Esophagus (tissue), 2 donors: Measurements from ENCODE around the gene DZANK1. TPM values are rescaled to one million over a fixed set of nuclear protein-coding genes. Genes with fewer than 3 reads are reported as not detected.

Experiments used
- H3K27ac ChIP-seq, 2 donors: one replicate each; pipeline ENCODE4 v1.5.1; 2013; ENCODE audit warnings: low read depth in 2 of 2, mild to moderate bottlenecking in 2 of 2, inconsistent platforms in 1 of 2, low read length in 1 of 2, moderate library complexity in 1 of 2
- H3K27me3 ChIP-seq, 2 donors: one replicate each; pipeline ENCODE4 v1.6.1; 2013; ENCODE audit warnings: low read length in 2 of 2, control low read depth in 1 of 2, mild to moderate bottlenecking in 1 of 2; ENCODE audit not compliant: insufficient read depth in 2 of 2, control insufficient read depth in 1 of 2
- H3K36me3 ChIP-seq, 2 donors: one replicate each; pipeline ENCODE4 v1.6.1; 2013; ENCODE audit warnings: low read length in 1 of 2; ENCODE audit not compliant: control insufficient read depth in 2 of 2, insufficient read depth in 2 of 2
- H3K4me1 ChIP-seq, 2 donors: one replicate each; pipeline ENCODE4 v1.6.1; 2013; ENCODE audit warnings: low read length in 1 of 2; ENCODE audit not compliant: control insufficient read depth in 2 of 2, insufficient read depth in 2 of 2
- H3K4me3 ChIP-seq, 2 donors: one replicate each; pipeline ENCODE4 v1.5.1; 2013; ENCODE audit warnings: low read length in 2 of 2, mild to moderate bottlenecking in 2 of 2, low read depth in 1 of 2, moderate library complexity in 1 of 2
- H3K9me3 ChIP-seq, 2 donors: one replicate each; pipeline ENCODE4 v1.6.1; 2013; ENCODE audit warnings: mild to moderate bottlenecking in 2 of 2, low read depth in 1 of 2, low read length in 1 of 2, moderate library complexity in 1 of 2; ENCODE audit not compliant: control insufficient read depth in 2 of 2, insufficient read depth in 1 of 2
- WGBS, 2 donors: extraction: QIAGEN DNeasy Blood & Tissue Kit; methylation state at CpG; one replicate each; pipeline ENCODE4 v1.1.7; 2013; 5-methylcytosine and 5-hydroxymethylcytosine counted together
- polyA plus RNA-seq, 2 donors: library from polyadenylated mRNA; stranded (reverse); fragments of 200-250 nt; gene quantifications; one replicate each; pipeline ENCODE4 v1.2.3, GENCODE V29; 2013
- donor health status: healthy with polysubstance abuse.
- donor health status: Bipolar disorder and iron deficiency.

DZANK1 gene
- polyA plus RNA-seq, 2 donors = 0.69 to 1.7 TPM

- Histone ChIP-seq H3K9me3 (no peaks in the 10 kb centered on the region), H3K4me3 (no peak overlapping the region), H3K27ac (no peak overlapping the region), H3K4me1 (no peaks in the 10 kb centered on the region), H3K27me3 (no peaks in the 10 kb centered on the region), H3K36me3 (no peaks in the 10 kb centered on the region)
- WGBS, 2 donors = 86% methylated on average over 3 of the region's 3 CpGs
Observed at GRCh38 chr20:18456600-18456999, 10.2 kb downstream of the DZANK1 start.

DNA sequence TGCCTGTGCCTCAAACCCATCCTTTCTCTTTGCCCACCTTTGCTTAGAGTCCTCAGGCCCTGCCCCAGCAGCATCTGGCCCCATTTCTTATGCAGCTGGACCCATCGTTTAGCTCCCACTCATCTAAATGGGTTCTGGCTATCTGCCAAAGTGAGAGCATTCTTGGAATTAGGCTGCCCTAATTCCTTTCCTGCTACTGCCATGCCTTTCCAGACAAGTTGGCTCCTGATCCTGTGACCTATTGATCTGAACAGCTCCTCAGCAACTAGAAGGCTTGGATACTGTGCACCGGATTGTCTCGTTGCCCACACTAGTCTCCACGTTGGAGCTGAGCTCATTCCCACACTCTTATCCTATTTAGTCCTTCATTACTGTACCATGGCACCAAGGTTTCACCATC is 22.9 kb downstream of the DZANK1 start:
- no peak overlapping the region for H3K4me3 ChIP-seq
- WGBS, 2 donors = 50 to 54% methylated on average over 4 of the region's 4 CpGs
- H3K27me3 ChIP-seq = no peaks in the 10 kb centered on the region
- H3K9me3 ChIP-seq = no peaks in the 10 kb centered on the region
- no peaks in the 10 kb centered on the region for H3K36me3 ChIP-seq
- no peak overlapping the region for H3K27ac ChIP-seq
- no peaks in the 10 kb centered on the region for H3K4me1 ChIP-seq

- 36 to 61% methylated on average over 1 of the region's 1 CpG for WGBS, 2 donors
- H3K27me3 ChIP-seq = no peaks in the 10 kb centered on the region
- H3K27ac ChIP-seq = no peak overlapping the region
- no peaks in the 10 kb centered on the region for H3K4me1 ChIP-seq
- H3K9me3 ChIP-seq = no peaks in the 10 kb centered on the region
- no peak overlapping the region for H3K4me3 ChIP-seq
- no peaks in the 10 kb centered on the region for H3K36me3 ChIP-seq
Observed at GRCh38 chr20:18440403-18440802, 26.4 kb downstream of the DZANK1 start.

DNA sequence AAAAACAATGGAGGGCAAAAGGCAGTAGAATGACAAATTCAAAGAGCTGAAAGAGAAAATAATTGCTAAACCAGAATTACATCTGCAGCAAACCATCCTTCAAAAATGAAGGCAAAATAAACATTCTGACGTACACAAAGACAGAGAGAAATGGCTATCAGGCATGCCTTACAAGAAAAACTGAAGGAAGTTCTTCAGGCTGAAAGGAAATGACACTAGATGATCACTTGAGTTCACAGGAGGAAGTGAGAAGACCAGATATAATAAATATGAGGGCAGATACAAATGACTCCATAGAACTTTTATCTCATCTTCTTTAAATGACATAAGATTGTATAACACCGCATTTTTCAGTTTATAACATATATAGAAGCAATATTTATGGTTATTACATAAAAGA is 30.0 kb downstream of the DZANK1 start:
- no peaks in the 10 kb centered on the region for H3K4me1 ChIP-seq
- WGBS, 2 donors = 77% methylated on average over 2 of the region's 2 CpGs

DNA sequence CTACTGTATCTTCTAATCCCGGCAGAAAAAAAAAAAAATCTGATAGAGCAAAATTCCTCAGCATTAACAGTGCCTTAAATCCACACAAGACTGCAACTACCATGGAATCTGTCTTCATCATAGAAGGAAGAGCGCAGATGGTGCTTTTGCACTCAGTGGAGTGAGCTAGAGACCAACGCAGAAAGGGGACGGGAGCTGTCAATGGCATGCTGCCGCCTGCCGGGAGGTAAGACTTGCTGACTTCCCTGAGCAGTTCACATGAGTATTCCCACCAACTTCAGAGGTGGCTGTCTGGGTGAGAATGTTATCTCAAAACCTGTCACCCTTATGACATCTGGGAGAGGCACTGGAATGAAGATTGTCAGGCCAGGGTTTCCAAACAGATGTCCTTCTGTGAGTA is 35.6 kb downstream of the DZANK1 start:
- no peaks in the 10 kb centered on the region for H3K27me3 ChIP-seq
- 80 to 91% methylated on average over 6 of the region's 6 CpGs for WGBS, 2 donors
- H3K4me3 ChIP-seq = no peak overlapping the region
- H3K27ac ChIP-seq = no peak overlapping the region
- H3K36me3 ChIP-seq = no peaks in the 10 kb centered on the region
- no peaks in the 10 kb centered on the region for H3K4me1 ChIP-seq
- H3K9me3 ChIP-seq = no peaks in the 10 kb centered on the region

More for the DNA sequence above, 30.0 kb downstream of the DZANK1 start:
- H3K27me3 ChIP-seq = no peaks in the 10 kb centered on the region
- no peaks in the 10 kb centered on the region for H3K36me3 ChIP-seq
- H3K9me3 ChIP-seq = no peaks in the 10 kb centered on the region
- no peak overlapping the region for H3K4me3 ChIP-seq
- no peak overlapping the region for H3K27ac ChIP-seq

- H3K27me3 ChIP-seq = no peaks in the 10 kb centered on the region
- H3K4me3 ChIP-seq = no peak overlapping the region
- H3K36me3 ChIP-seq = no peaks in the 10 kb centered on the region
- H3K27ac ChIP-seq = no peak overlapping the region
- 89 to 95% methylated on average over 9 of the region's 9 CpGs for WGBS, 2 donors
- H3K9me3 ChIP-seq = no peaks in the 10 kb centered on the region
- H3K4me1 ChIP-seq = no peaks in the 10 kb centered on the region
Observed at GRCh38 chr20:18430172-18430826, 36.5 kb downstream of the DZANK1 start.

DNA sequence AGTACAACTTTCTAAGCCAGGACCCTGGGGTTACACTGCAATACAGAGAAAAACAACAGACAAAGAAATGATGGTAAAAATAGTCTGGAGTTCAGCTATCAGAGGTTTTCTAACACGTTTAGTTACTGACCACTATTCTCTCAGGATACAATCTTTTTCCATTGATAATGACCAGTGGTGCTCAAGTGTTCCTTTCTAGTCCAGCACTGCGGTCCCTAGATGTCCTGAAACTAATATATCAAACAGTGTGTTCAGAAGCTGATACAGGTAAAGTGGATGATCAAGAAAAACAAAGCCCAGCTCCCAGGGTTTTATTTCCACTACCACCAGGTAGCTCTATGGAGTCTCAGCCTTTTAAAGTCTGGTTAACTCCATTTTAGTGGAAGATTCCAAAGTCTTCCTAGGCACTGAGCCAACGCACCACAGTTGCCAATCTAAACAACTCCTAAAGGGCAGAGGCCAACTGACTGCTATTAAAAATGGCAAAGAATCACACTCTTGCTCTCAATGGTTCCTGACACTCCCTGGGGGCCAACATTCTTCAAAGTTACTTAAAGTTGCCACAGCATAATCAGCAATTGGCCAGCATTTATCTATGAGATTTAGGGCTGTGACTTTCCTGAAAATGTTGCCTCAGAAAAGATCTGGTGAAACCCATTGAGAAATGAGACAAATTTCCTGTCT is 38.2 kb downstream of the DZANK1 start:
- Histone ChIP-seq H3K36me3 (no peaks in the 10 kb centered on the region), H3K4me1 (no peaks in the 10 kb centered on the region), H3K27me3 (no peaks in the 10 kb centered on the region), H3K9me3 (no peaks in the 10 kb centered on the region), H3K27ac (no peak overlapping the region), H3K4me3 (no peak overlapping the region)
- WGBS, 2 donors = 45 to 55% methylated on average over 3 of the region's 3 CpGs

GRCh38 chr20:18427214-18427613 is 39.6 kb downstream of the DZANK1 start:
- Histone ChIP-seq H3K4me1 (no peaks in the 10 kb centered on the region), H3K36me3 (no peaks in the 10 kb centered on the region), H3K4me3 (no peak overlapping the region), H3K27me3 (no peaks in the 10 kb centered on the region), H3K9me3 (no peaks in the 10 kb centered on the region), H3K27ac (no peak overlapping the region)
- WGBS, 2 donors = 87 to 91% methylated on average over 2 of the region's 2 CpGs

- H3K27ac ChIP-seq = no peak overlapping the region
- no peaks in the 10 kb centered on the region for H3K4me1 ChIP-seq
Observed at GRCh38 chr20:18421608-18422007, 45.2 kb downstream of the DZANK1 start.

DNA sequence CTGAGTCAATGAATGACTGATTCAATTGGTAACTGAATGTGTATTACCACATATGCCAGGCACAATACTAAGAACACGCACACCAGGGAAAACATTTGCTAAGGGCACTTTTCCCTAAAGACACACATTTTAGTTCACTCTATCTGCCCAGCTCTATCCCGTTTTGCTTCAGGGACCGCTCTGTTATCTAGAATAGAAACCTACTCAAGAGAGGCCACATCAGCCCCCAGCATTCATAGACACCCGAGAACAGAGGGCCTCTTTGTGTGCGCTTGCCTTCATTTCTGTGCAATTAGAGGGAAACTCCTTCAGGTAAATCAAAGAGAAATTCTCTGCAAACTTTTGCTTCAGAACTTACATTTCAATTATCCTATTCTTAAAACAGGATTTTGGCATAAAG is 50.3 kb downstream of the DZANK1 start:
- no peaks in the 10 kb centered on the region for H3K36me3 ChIP-seq
- H3K4me1 ChIP-seq = no peaks in the 10 kb centered on the region
- H3K9me3 ChIP-seq = no peaks in the 10 kb centered on the region
- no peak overlapping the region for H3K4me3 ChIP-seq
- H3K27me3 ChIP-seq = no peaks in the 10 kb centered on the region
- 83 to 84% methylated on average over 5 of the region's 5 CpGs for WGBS, 2 donors
- H3K27ac ChIP-seq = no peak overlapping the region

More at GRCh38 chr20:18421608-18422007, 45.2 kb downstream of the DZANK1 start:
- no peak overlapping the region for H3K4me3 ChIP-seq
- no peaks in the 10 kb centered on the region for H3K27me3 ChIP-seq
- no peaks in the 10 kb centered on the region for H3K9me3 ChIP-seq
- H3K36me3 ChIP-seq = no peaks in the 10 kb centered on the region
